Hepatocyte (in vitro differentiated cells): ENCODE results near the gene SORL1-AS1.

Experiments
- CTCF ChIP-seq: fragments of 200-600 bp; sonication (generic); IDR thresholded peaks from 2 replicates; pipeline ENCODE4 v1.5.1; 2016; ENCODE audit warnings: antibody characterized with exemption, mild to moderate bottlenecking; ENCODE audit not compliant: poor library complexity
- EZH2 ChIP-seq: fragments of 200-600 bp; sonication (generic); IDR thresholded peaks from 2 replicates; pipeline ENCODE4 v1.6.1; 2016; ENCODE audit warnings: antibody characterized with exemption, mild to moderate bottlenecking, borderline replicate concordance

- TF ChIP-seq CTCF (no peak), EZH2 (no peak)
Measured at GRCh38 chr11:121500275-121500674, 47.5 kb upstream of the SORL1-AS1 start.
